ENCODE measurements around the gene LRCH4.

GRCh38 chr7:100563100-100563564, 22.8 kb downstream of the LRCH4 start:
- TF ChIP-seq REST (IDR thresholded peaks at IDR 0.05) = no peak
- no peak for TF ChIP-seq BCL3 (IDR thresholded peaks at IDR 0.05)
- TF ChIP-seq CTCF (IDR thresholded peaks at IDR 0.05) = no peak

All from A549 (cell line).